HG03159 (cell line): Measurements from ENCODE around the gene SNRPB2.

Source experiments
- ATAC-seq: cut with Tn5 transposase; IDR thresholded peaks from one replicate; pipeline ENCODE4 v1.9.1; 2021; ENCODE audit warnings: mild to moderate bottlenecking, moderate library complexity; ENCODE audit not compliant: unreplicated experiment

Gene SNRPB2

GRCh38 chr20:16729080-16729479 is 746 bp upstream of the SNRPB2 start:
- ATAC-seq, result no peak

GRCh38 chr20:16732506-16733152 is 2.8 kb downstream of the SNRPB2 start:
- no peak for ATAC-seq

GRCh38 chr20:16740365-16741072 is 10.7 kb downstream of the SNRPB2 start:
- ATAC-seq, result no peak

- ATAC-seq, result no peak
Observed at GRCh38 chr20:16744178-16744807, 14.5 kb downstream of the SNRPB2 start.

GRCh38 chr20:16745204-16745603 is 15.4 kb downstream of the SNRPB2 start:
- ATAC-seq, result no peak

- no peak for ATAC-seq
Observed at GRCh38 chr20:16747291-16747811, 17.5 kb downstream of the SNRPB2 start.

GRCh38 chr20:16748308-16748900 is 18.6 kb downstream of the SNRPB2 start, which contains the start of gene OTOR:
TSS of gene OTOR (plus strand) at chr20:16748358. CDS start at chr20:16748402, 44 bp downstream.
- no peak for ATAC-seq

- ATAC-seq, result no peak
Observed at GRCh38 chr20:16749573-16749972, 19.7 kb downstream of the SNRPB2 start.

- no peak for ATAC-seq
Observed at GRCh38 chr20:16752082-16752481, 22.3 kb downstream of the SNRPB2 start.

- ATAC-seq, result no peak
Observed at GRCh38 chr20:16752901-16753300, 23.1 kb downstream of the SNRPB2 start.

GRCh38 chr20:16758454-16759180 is 28.8 kb downstream of the SNRPB2 start:
- ATAC-seq, result no peak

- no peak for ATAC-seq
Observed at GRCh38 chr20:16759181-16759563, 29.3 kb downstream of the SNRPB2 start.

GRCh38 chr20:16760431-16761304 is 30.8 kb downstream of the SNRPB2 start:
- ATAC-seq, result no peak

- peak; percentile 76 for ATAC-seq
Observed at GRCh38 chr20:16761305-16761829, 31.5 kb downstream of the SNRPB2 start.

- ATAC-seq, result no peak
Observed at GRCh38 chr20:16764560-16764959, 34.7 kb downstream of the SNRPB2 start.

- ATAC-seq, result no peak
Observed at GRCh38 chr20:16771213-16771612, 41.4 kb downstream of the SNRPB2 start.

GRCh38 chr20:16775961-16776360 is 46.1 kb downstream of the SNRPB2 start:
- ATAC-seq, result no peak

- ATAC-seq, result no peak
Observed at GRCh38 chr20:16777126-16777525, 47.3 kb downstream of the SNRPB2 start.

- no peak for ATAC-seq
Observed at GRCh38 chr20:16778159-16778558, 48.3 kb downstream of the SNRPB2 start.

GRCh38 chr20:16781496-16781895 is 51.7 kb downstream of the SNRPB2 start:
- ATAC-seq, result no peak
